Measurements from ENCODE around the gene GCLC. TPM values are rescaled to one million over a fixed set of nuclear protein-coding genes. Genes with fewer than 3 reads are reported as not detected.

The GCLC gene
- total RNA-seq, 6 donors from 2014 or later, result 21.9 to 60.2 (median 27.2) TPM

DNA sequence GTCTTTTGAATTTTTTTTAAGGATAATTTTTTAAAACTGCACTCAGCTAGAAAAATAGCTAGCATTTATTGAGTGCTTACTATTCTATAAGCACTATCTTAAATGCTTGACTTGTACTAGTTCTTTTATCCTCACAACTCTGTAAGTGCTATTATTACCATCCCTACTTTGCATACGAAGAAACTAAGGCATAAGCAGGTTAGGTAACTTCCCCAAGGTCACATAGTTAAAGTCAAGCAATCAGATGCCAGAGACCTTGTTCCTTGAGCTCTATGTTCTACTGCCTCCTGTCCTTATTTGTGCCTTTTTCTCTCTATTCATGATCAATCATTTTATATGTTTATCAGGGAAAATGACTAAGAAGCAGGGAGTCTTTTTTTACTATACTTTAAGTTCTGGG, 65.0 kb downstream of the GCLC start:
- Histone ChIP-seq H3K9me3 (no peaks in the 10 kb centered on the region), H3K4me3 (no peak overlapping the region), H3K27me3 (no peaks in the 10 kb centered on the region), H3K4me1 (peaks cover 6 to 23% (median 19%) of the 10 kb centered on the region in 4 donors), H3K36me3 (no peaks in the 10 kb centered on the region), H3K27ac (no peak overlapping the region)
- WGBS, 2 donors, result 71 to 82% methylated on average over 1 of the region's 1 CpG
- TF ChIP-seq, protein P1, sequence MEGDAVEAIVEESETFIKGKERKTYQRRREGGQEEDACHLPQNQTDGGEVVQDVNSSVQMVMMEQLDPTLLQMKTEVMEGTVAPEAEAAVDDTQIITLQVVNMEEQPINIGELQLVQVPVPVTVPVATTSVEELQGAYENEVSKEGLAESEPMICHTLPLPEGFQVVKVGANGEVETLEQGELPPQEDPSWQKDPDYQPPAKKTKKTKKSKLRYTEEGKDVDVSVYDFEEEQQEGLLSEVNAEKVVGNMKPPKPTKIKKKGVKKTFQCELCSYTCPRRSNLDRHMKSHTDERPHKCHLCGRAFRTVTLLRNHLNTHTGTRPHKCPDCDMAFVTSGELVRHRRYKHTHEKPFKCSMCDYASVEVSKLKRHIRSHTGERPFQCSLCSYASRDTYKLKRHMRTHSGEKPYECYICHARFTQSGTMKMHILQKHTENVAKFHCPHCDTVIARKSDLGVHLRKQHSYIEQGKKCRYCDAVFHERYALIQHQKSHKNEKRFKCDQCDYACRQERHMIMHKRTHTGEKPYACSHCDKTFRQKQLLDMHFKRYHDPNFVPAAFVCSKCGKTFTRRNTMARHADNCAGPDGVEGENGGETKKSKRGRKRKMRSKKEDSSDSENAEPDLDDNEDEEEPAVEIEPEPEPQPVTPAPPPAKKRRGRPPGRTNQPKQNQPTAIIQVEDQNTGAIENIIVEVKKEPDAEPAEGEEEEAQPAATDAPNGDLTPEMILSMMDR (IDR thresholded peaks at IDR 0.05), result no peak
- no peak for TF ChIP-seq POLR2A (IDR thresholded peaks at IDR 0.05)
- no peak for TF ChIP-seq POLR2AphosphoS5 (IDR thresholded peaks at IDR 0.05)
- no peak for TF ChIP-seq EP300 (IDR thresholded peaks at IDR 0.05)
- DNase-seq (no peak), ATAC-seq (ENCODE audit: low FRiP score in 2 of 2) (no peak)

DNA sequence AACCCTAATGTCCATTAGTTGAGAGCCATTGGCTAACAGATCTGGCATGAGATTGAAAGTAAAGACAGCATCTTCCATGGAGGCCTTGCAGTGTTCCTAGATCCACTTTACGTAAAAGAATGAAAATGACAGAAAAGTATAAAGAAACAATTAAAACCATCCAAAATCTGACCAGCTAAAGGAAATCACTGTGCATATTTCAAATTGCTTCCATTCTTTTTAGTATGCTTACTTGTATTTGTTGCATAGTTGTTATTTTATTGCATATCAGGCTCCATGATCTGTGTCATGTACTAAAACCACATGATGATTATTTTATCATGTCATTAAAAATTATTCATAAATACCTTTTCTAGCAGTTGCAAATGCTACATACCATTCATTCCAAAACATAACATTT, 67.9 kb downstream of the GCLC start:
- Histone ChIP-seq H3K4me3 (no peak overlapping the region), H3K27ac (no peak overlapping the region), H3K9me3 (no peaks in the 10 kb centered on the region), H3K27me3 (no peaks in the 10 kb centered on the region), H3K4me1 (peaks cover 0 to 2% (median 0%) of the 10 kb centered on the region in 4 donors), H3K36me3 (no peaks in the 10 kb centered on the region)
- TF ChIP-seq POLR2AphosphoS5 (IDR thresholded peaks at IDR 0.05) (no peak), EP300 (IDR thresholded peaks at IDR 0.05) (no peak), POLR2A (IDR thresholded peaks at IDR 0.05) (no peak)
- TF ChIP-seq, protein P1 (IDR thresholded peaks at IDR 0.05), result no peak
- 100% methylated on average over 1 of the region's 1 CpG for WGBS, 2 donors
- no peak for DNase-seq
- no peak for ATAC-seq (ENCODE audit: low FRiP score in 2 of 2)

DNA sequence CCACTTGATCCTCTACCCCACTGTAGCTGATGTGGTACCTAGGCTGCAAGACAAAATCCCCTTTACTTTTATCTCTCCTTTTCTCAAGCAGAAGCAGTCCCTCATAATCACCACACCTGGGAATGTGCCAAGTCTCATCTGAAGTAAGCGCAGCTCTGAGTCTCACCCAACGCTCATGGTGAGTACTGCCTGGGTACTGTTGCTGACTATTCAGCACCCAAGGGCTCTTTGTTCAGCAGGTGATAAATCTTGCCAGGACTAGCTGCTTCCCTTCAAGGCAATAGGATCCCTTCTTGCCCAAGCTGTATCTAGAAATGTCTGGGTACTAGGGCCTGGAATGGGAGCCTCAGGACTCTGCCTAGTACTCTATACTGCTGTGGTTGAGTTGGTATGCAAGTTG, 70.9 kb downstream of the GCLC start:
- WGBS, 2 donors, result 96 to 97% methylated on average over 2 of the region's 2 CpGs
- no peak for ATAC-seq (ENCODE audit: low FRiP score in 2 of 2)

DNA sequence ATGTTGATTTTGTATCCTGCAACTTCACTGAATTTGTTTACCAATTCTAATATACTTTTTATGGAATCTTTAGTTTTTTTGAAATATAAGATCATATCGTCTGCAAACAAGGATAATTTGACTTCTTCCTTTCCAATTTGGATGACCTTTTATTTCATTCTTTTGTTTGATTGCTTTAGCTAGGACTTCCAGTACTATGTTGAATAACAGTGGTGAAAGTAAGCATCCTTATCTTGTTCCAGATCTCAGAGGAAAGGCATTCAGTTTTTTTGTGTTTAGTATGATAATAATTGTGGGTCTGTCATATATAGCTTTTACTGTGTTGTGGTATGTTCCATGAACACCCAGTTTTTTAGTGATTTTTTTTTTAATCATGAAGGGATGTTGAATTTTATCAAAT, 75.7 kb downstream of the GCLC start:
- TF ChIP-seq EP300 (IDR thresholded peaks at IDR 0.05) (no peak), POLR2AphosphoS5 (IDR thresholded peaks at IDR 0.05) (no peak), POLR2A (IDR thresholded peaks at IDR 0.05) (no peak)
- TF ChIP-seq, protein P1 (IDR thresholded peaks at IDR 0.05), result no peak
- no peaks in the 10 kb centered on the region for H3K27me3 ChIP-seq
- H3K4me3 ChIP-seq, result no peak overlapping the region
- H3K27ac ChIP-seq, result no peak overlapping the region
- 48 to 68% methylated on average over 1 of the region's 1 CpG for WGBS, 2 donors
- H3K36me3 ChIP-seq, result no peaks in the 10 kb centered on the region
- no peaks in the 10 kb centered on the region for H3K9me3 ChIP-seq
- DNase-seq, result no peak
- H3K4me1 ChIP-seq, result peaks cover 17 to 24% (median 23%) of the 10 kb centered on the region in 4 donors
- ATAC-seq (ENCODE audit: low FRiP score in 2 of 2), result no peak

More for the DNA sequence above, 70.9 kb downstream of the GCLC start:
- Histone ChIP-seq H3K27me3 (no peaks in the 10 kb centered on the region), H3K4me3 (no peak overlapping the region), H3K4me1 (no peaks in the 10 kb centered on the region), H3K27ac (no peak overlapping the region), H3K36me3 (no peaks in the 10 kb centered on the region), H3K9me3 (no peaks in the 10 kb centered on the region)
- no peak for DNase-seq
- TF ChIP-seq EP300 (IDR thresholded peaks at IDR 0.05) (no peak), POLR2AphosphoS5 (IDR thresholded peaks at IDR 0.05) (no peak), POLR2A (IDR thresholded peaks at IDR 0.05) (no peak)
- TF ChIP-seq, protein P1 (IDR thresholded peaks at IDR 0.05), result no peak

DNA sequence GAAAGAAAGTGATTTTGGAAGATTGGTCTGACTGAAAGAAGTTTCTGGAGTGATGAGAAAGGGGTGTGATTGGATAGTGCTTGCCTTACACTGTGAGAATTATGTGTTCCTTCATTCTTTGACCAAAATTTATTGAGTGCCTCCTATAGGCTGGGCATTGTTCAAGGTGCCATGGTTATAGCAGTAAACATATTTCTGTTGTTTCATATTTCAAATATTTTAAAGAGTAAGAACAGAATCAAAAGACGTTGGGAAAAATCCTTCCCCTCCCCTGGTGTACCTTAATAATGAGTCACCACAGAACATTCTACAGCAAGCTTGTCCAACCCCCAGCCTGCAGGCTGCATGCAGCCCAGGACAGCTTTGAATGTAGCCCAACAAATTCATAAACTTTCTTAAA, 78.6 kb downstream of the GCLC start:
- Histone ChIP-seq H3K27ac (peak overlapping the region in 3 of 4 donors; percentile 81 to 83 (median 81)), H3K9me3 (no peaks in the 10 kb centered on the region), H3K36me3 (no peaks in the 10 kb centered on the region), H3K4me1 (peaks cover 31 to 46% (median 39%) of the 10 kb centered on the region in 4 donors), H3K4me3 (no peak overlapping the region), H3K27me3 (no peaks in the 10 kb centered on the region)
- WGBS, 2 donors, result 39 to 49% methylated on average over 1 of the region's 1 CpG
- ATAC-seq (ENCODE audit: low FRiP score in 2 of 2) (no peak), DNase-seq (no peak)
- TF ChIP-seq, protein P1 (IDR thresholded peaks at IDR 0.05), result no peak
- TF ChIP-seq EP300 (IDR thresholded peaks at IDR 0.05), result no peak
- no peak for TF ChIP-seq POLR2A (IDR thresholded peaks at IDR 0.05)
- no peak for TF ChIP-seq POLR2AphosphoS5 (IDR thresholded peaks at IDR 0.05)

All from upper lobe of left lung (tissue), 6 donors.